Loucy (cell line): ENCODE data around the gene C21orf58.

Experiments used
- EZH2phosphoT487 ChIP-seq: fragments of 200-600 bp; IDR thresholded peaks from 2 replicates; pipeline ENCODE4 v1.6.1; 2018; ENCODE audit warnings: antibody characterized with exemption, mild to moderate bottlenecking, moderate library complexity, borderline replicate concordance
- TF ChIP-seq, protein P1 (sequence below): fragments of 200-600 bp; sonication (generic); conservative IDR thresholded peaks from 2 replicates; pipeline ENCODE4 v1.5.1; 2014; ENCODE audit warnings: mild to moderate bottlenecking, antibody characterized with exemption, low read length

GRCh38 chr21:46357684-46358425, 34.2 kb upstream of the C21orf58 start:
- no peak for TF ChIP-seq EZH2phosphoT487
- TF ChIP-seq, protein P1, sequence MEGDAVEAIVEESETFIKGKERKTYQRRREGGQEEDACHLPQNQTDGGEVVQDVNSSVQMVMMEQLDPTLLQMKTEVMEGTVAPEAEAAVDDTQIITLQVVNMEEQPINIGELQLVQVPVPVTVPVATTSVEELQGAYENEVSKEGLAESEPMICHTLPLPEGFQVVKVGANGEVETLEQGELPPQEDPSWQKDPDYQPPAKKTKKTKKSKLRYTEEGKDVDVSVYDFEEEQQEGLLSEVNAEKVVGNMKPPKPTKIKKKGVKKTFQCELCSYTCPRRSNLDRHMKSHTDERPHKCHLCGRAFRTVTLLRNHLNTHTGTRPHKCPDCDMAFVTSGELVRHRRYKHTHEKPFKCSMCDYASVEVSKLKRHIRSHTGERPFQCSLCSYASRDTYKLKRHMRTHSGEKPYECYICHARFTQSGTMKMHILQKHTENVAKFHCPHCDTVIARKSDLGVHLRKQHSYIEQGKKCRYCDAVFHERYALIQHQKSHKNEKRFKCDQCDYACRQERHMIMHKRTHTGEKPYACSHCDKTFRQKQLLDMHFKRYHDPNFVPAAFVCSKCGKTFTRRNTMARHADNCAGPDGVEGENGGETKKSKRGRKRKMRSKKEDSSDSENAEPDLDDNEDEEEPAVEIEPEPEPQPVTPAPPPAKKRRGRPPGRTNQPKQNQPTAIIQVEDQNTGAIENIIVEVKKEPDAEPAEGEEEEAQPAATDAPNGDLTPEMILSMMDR = no peak
